ENCODE results near the gene MT3. TPM values are rescaled to one million over a fixed set of nuclear protein-coding genes. Genes with fewer than 3 reads are reported as not detected.

Gene MT3
- total and polyA plus RNA-seq, 2 of the 13 experiments (the other 11 are each of a cell fraction or from before 2014, with no cell fraction given) = not detected

GRCh38 chr16:56607109-56607618, 17.8 kb downstream of the MT3 start (continued):
- peak; percentile 73; the same call in 1 of the 2 replicates for TF ChIP-seq AHDC1 (CRISPR knock-in tag; IDR thresholded peaks at IDR 0.05; ENCODE audit: borderline replicate concordance)
- no peak for TF ChIP-seq ZBTB8A (CRISPR knock-in tag; IDR thresholded peaks at IDR 0.05; ENCODE audit: borderline replicate concordance, low read depth)
- no peak for TF ChIP-seq ZBTB44 (CRISPR knock-in tag; IDR thresholded peaks at IDR 0.05)
- 0 out of 2 replicates have a peak, but pooled peaks have one; percentile 32 for TF ChIP-seq ZNF513 (CRISPR knock-in tag; conservative IDR thresholded peaks at IDR 0.05)
- no peak for TF ChIP-seq NCOA5 (CRISPR knock-in tag; IDR thresholded peaks at IDR 0.05)
- no peak for TF ChIP-seq MBD4 (IDR thresholded peaks at IDR 0.05; ENCODE audit: borderline replicate concordance, low read length)
- TF ChIP-seq ZMYM4 (CRISPR knock-in tag; IDR thresholded peaks at IDR 0.05) = peak; percentile 62; the same call in 1 of the 2 replicates
- 0 out of 2 replicates have a peak, but pooled peaks have one; percentile 59 for TF ChIP-seq HES4 (CRISPR knock-in tag; IDR thresholded peaks at IDR 0.05; ENCODE audit: borderline replicate concordance)
- TF ChIP-seq MEIS1 (CRISPR knock-in tag; IDR thresholded peaks at IDR 0.05; ENCODE audit: borderline replicate concordance) = peak; percentile 78
- no peak for TF ChIP-seq ZHX1 (CRISPR knock-in tag; IDR thresholded peaks at IDR 0.05; ENCODE audit: low read depth)
- TF ChIP-seq KDM6A (CRISPR knock-in tag; IDR thresholded peaks at IDR 0.05; ENCODE audit: low read depth) = no peak
- peak; percentile 16; the same call in 1 of the 2 replicates for TF ChIP-seq ZNF441 (CRISPR knock-in tag; IDR thresholded peaks at IDR 0.05; ENCODE audit: borderline replicate concordance)
- 0 out of 2 replicates have a peak, but pooled peaks have one; percentile 25 for TF ChIP-seq ZBTB14 (CRISPR knock-in tag; IDR thresholded peaks at IDR 0.05)
- TF ChIP-seq ZSCAN9 (CRISPR knock-in tag; IDR thresholded peaks at IDR 0.05; ENCODE audit: borderline replicate concordance) = peak; percentile 86; the same call in 1 of the 2 replicates
- 0 out of 2 replicates have a peak, but pooled peaks have one; percentile 25 for TF ChIP-seq CHD2 (IDR thresholded peaks at IDR 0.05; ENCODE audit: low read depth, low read length)
- TF ChIP-seq ZNF343 (CRISPR knock-in tag; IDR thresholded peaks at IDR 0.05) = peak; percentile 87

All from HepG2 (cell line).